Neural cell (in vitro differentiated cells): Measurements from ENCODE around the gene CCDC27. TPM values are rescaled to one million over a fixed set of nuclear protein-coding genes. Genes with fewer than 3 reads are reported as not detected.

ENCODE experiments used
- H2AFZ ChIP-seq: fragments of 200-600, 300-800 bp; sonication (generic), shearing (Covaris generic); 2 replicates; pipeline ENCODE4 v1.6.0; 2014; ENCODE audit warnings: low read depth, mild to moderate bottlenecking, antibody characterized with exemption, low read length, moderate library complexity
- H3F3A ChIP-seq: fragments of 200-600 bp; shearing (Covaris generic); 2 replicates; pipeline ENCODE4 v1.6.1; 2016; ENCODE audit warnings: mild to moderate bottlenecking, moderate library complexity, mixed read lengths, antibody characterized with exemption, low read length; ENCODE audit not compliant: insufficient read depth, poor library complexity, severe bottlenecking
- H3K27ac ChIP-seq: fragments of 200-600, 300-800 bp; sonication (generic), shearing (Covaris generic); 2 replicates; pipeline ENCODE4 v1.5.1; 2014; ENCODE audit warnings: mild to moderate bottlenecking, low read length, moderate library complexity
- H3K27me3 ChIP-seq: fragments of 300-800, 200-600 bp; sonication (generic), shearing (Covaris generic); 2 replicates; pipeline ENCODE4 v1.6.0; 2014; ENCODE audit warnings: mild to moderate bottlenecking, low read depth, low read length, moderate library complexity; ENCODE audit not compliant: insufficient read depth
- H3K36me3 ChIP-seq: fragments of 300-800, 200-600 bp; sonication (generic), shearing (Covaris generic); 2 replicates; pipeline ENCODE4 v1.5.1; 2014; ENCODE audit warnings: mild to moderate bottlenecking, antibody characterized with exemption, low read length, moderate library complexity; ENCODE audit not compliant: insufficient read depth
- H3K4me2 ChIP-seq: fragments of 300-800, 200-600 bp; sonication (generic), shearing (Covaris generic); 2 replicates; pipeline ENCODE4 v1.6.0; 2014; ENCODE audit warnings: mild to moderate bottlenecking, low read length
- H3K4me3 ChIP-seq: fragments of 300-800, 200-600 bp; sonication (generic), shearing (Covaris generic); 2 replicates; pipeline ENCODE4 v1.5.1; 2014; ENCODE audit warnings: mild to moderate bottlenecking, low read length, moderate library complexity
- H3K79me2 ChIP-seq: fragments of 200-600 bp; shearing (Covaris generic); replicated peaks from 2 replicates; pipeline ENCODE4 v1.6.0; 2014; ENCODE audit warnings: mild to moderate bottlenecking, low read length, moderate library complexity; ENCODE audit not compliant: insufficient read depth
- H3K9ac ChIP-seq: fragments of 300-800, 200-600 bp; sonication (generic), shearing (Covaris generic); 2 replicates; pipeline ENCODE4 v1.6.1; 2016; ENCODE audit warnings: mild to moderate bottlenecking, low read length, mixed read lengths
- H3K9me2 ChIP-seq: fragments of 200-600 bp; shearing (Covaris generic); 2 replicates; pipeline ENCODE4 v1.6.1; 2016; ENCODE audit warnings: mild to moderate bottlenecking, low read length, mixed read lengths; ENCODE audit not compliant: insufficient read depth
- H3K9me3 ChIP-seq: fragments of 200-600, 300-800 bp; sonication (generic), shearing (Covaris generic); 2 replicates; pipeline ENCODE4 v1.6.1; 2016; ENCODE audit warnings: mild to moderate bottlenecking, mixed run types, low read length, moderate library complexity, mixed read lengths
- H4K20me1 ChIP-seq: fragments of 200-600 bp; shearing (Covaris generic); 2 replicates; pipeline ENCODE4 v1.6.1; 2016; ENCODE audit warnings: mild to moderate bottlenecking, mixed run types; ENCODE audit not compliant: insufficient read depth
- CTCF ChIP-seq: fragments of 450-650 bp; IDR thresholded peaks from 2 replicates; pipeline ENCODE4 v1.5.1; 2014; ENCODE audit warnings: antibody characterized with exemption, mild to moderate bottlenecking, moderate library complexity; ENCODE audit not compliant: poor library complexity, severe bottlenecking
- EP300 ChIP-seq: fragments of 450-650 bp; conservative IDR thresholded peaks from 2 replicates; pipeline ENCODE4 v1.6.1; 2014; ENCODE audit warnings: antibody characterized with exemption, mild to moderate bottlenecking, moderate library complexity; ENCODE audit not compliant: poor library complexity, severe bottlenecking
- EZH2 ChIP-seq: fragments of 200-600, 300-800 bp; shearing (Covaris generic), sonication (generic); IDR thresholded peaks from 2 replicates; pipeline ENCODE4 v1.6.1; 2014; ENCODE audit warnings: antibody characterized with exemption, low read length, borderline replicate concordance, mild to moderate bottlenecking; ENCODE audit not compliant: insufficient read depth, poor library complexity, severe bottlenecking
- MXI1 ChIP-seq: fragments of 450-650 bp; conservative IDR thresholded peaks from 2 replicates; pipeline ENCODE4 v1.6.1; 2014; ENCODE audit warnings: antibody characterized with exemption, mild to moderate bottlenecking; ENCODE audit not compliant: poor library complexity, severe bottlenecking
- POLR2AphosphoS5 ChIP-seq: IDR thresholded peaks from 2 replicates; pipeline ENCODE4 v1.6.1; 2012
- RAD21 ChIP-seq: fragments of 450-650 bp; conservative IDR thresholded peaks from 2 replicates; pipeline ENCODE4 v1.6.1; 2014; ENCODE audit warnings: antibody characterized with exemption, mild to moderate bottlenecking, moderate library complexity
- REST ChIP-seq: IDR thresholded peaks from 2 replicates; pipeline ENCODE4 v1.6.1; 2012; ENCODE audit warnings: borderline replicate concordance
- SMC3 ChIP-seq: fragments of 450-650 bp; conservative IDR thresholded peaks from 2 replicates; pipeline ENCODE4 v1.6.1; 2014; ENCODE audit warnings: antibody characterized with exemption, mild to moderate bottlenecking, moderate library complexity; ENCODE audit not compliant: poor library complexity
- TAF1 ChIP-seq: IDR thresholded peaks from 2 replicates; pipeline ENCODE4 v1.6.1; 2012; ENCODE audit warnings: low read depth
- polyA plus RNA-seq: library from polyadenylated mRNA; depleted of rRNA; stranded (reverse); fragments of >200 nt; gene quantifications from 2 replicates; pipeline ENCODE4 v1.2.3, GENCODE V29; 2014

Gene CCDC27
- polyA plus RNA-seq, 1 donor from 2014 or later = not detected

- H3K9ac ChIP-seq = no peak overlapping the region
- H3K4me3 ChIP-seq = no peak overlapping the region
- H3F3A ChIP-seq = no peaks in the 10 kb centered on the region
- no peaks in the 10 kb centered on the region for H3K79me2 ChIP-seq
- TF ChIP-seq CTCF (no peak), SMC3 (no peak), POLR2AphosphoS5 (no peak), EZH2 (no peak), TAF1 (no peak), MXI1 (no peak), RAD21 (no peak), REST (no peak), EP300 (no peak)
- no peaks in the 10 kb centered on the region for H3K9me2 ChIP-seq
- H4K20me1 ChIP-seq = no peaks in the 10 kb centered on the region
- no peaks in the 10 kb centered on the region for H3K36me3 ChIP-seq
- H3K27ac ChIP-seq = no peak overlapping the region
- no peaks in the 10 kb centered on the region for H3K9me3 ChIP-seq
- no peak overlapping the region for H3K4me2 ChIP-seq
- peaks cover 4% of the 10 kb centered on the region for H3K27me3 ChIP-seq
- H2AFZ ChIP-seq = no peak overlapping the region
Observed at GRCh38 chr1:3776231-3776961, 24.1 kb downstream of the CCDC27 start.

GRCh38 chr1:3777078-3777547, 24.9 kb downstream of the CCDC27 start:
- H3F3A ChIP-seq = no peaks in the 10 kb centered on the region
- H2AFZ ChIP-seq = no peak overlapping the region
- H3K9me2 ChIP-seq = no peaks in the 10 kb centered on the region
- no peak overlapping the region for H3K4me3 ChIP-seq
- no peaks in the 10 kb centered on the region for H3K27me3 ChIP-seq
- no peaks in the 10 kb centered on the region for H3K9me3 ChIP-seq
- H3K9ac ChIP-seq = no peak overlapping the region
- TF ChIP-seq TAF1 (no peak), RAD21 (no peak), EP300 (no peak), MXI1 (no peak), EZH2 (no peak), CTCF (no peak), SMC3 (no peak), POLR2AphosphoS5 (no peak), REST (no peak)
- H3K27ac ChIP-seq = no peak overlapping the region
- no peaks in the 10 kb centered on the region for H3K79me2 ChIP-seq
- no peak overlapping the region for H3K4me2 ChIP-seq
- no peaks in the 10 kb centered on the region for H3K36me3 ChIP-seq
- H4K20me1 ChIP-seq = no peaks in the 10 kb centered on the region
